Activated CD4-positive, alpha-beta T cell treated with anti-CD3 and anti-CD28 coated beads for 4 hours (primary cell): ENCODE measurements around the gene LONP1.
"Not testable (repeated sequence)": the region's sequence is repeated elsewhere in the genome, so short reads cannot be mapped to it uniquely, and the experiment has no call there.

Source experiments
- DNase-seq, 2 donors: peaks; one replicate each; pipeline ENCODE4 v3.0.0-alpha.2; 2020

LONP1 gene

DNA sequence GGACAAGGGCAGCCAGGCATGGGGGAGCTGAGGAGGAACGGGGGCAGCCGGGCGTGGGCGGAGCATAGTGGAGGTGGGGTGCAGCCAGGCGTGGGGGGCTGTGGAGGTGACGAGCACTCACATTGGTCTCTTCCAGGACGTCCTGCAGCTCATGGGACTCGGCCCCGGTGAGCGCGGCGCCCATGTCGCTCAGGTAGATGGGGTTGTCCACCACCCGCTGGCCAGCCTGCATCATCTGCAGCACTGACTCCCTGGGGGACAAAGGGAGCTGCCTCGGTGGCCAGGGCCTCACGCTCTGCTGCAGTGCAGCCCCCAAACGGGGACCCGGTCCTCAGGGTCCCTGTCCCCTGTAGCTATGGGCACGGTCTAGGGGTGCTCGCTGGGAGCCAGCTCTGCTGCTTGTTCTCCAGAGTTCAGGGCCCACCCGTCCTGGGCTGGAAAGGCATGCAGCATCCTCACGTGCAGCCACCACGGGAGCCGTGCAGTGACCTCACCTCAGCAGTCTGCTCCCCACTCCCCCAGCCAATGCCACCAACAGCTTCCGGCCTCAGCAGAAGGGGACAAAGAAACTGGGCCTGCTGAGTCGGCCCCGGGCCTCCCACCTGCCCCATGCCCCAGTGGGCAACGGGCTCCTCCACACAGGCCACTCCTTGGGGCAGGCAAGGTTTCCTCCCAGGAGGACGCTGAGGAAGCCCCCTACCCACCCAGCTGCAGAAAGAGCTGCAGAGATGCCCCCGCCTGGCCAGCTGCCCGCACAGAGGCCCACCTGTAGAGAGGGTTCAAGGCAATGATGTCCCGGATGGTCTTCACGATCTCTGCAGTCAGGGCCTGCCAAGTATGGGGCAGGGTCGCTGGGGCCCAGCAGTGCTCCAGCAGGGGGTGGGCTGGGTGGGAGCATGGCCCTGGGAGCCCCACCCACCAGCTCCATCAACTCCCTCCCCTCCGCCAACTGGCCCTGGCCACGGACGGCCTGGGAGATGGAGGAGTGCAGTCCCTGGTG is 12.1 kb downstream of the LONP1 start:
- DNase-seq, result no peak

DNA sequence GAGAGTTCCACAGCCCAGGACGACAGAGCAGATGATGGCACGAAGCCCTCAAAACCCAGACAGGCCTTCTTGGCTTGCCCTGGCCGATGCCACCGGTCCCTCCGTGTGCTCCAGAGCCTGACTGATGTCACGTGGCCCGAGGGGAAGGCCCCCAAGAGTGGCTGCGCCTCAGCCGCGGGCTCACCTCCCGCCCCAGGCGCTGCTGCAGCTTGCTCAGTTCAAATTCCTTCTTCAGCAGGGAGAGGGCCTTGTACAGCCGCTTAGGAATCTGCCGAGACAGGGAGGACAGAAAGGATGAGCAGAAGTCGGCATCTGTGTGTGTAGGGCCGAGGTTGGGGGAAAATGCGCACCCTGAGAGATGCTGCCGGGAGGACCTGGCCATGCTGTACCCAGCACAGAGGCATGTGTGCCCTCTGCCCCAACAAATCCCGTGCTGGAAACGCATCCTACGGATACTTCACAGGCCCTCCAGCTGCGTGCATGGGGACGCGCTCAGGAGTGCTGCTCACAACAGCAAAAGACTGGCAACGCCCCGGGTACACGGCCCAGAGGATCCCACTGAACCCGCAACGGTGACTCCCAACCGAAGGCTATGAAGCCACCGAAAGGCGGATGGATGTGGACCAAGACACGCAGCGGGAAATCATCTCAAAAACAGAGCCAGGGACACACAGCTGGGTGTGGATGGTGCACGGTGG is 12.9 kb downstream of the LONP1 start:
- no peak for DNase-seq

DNA sequence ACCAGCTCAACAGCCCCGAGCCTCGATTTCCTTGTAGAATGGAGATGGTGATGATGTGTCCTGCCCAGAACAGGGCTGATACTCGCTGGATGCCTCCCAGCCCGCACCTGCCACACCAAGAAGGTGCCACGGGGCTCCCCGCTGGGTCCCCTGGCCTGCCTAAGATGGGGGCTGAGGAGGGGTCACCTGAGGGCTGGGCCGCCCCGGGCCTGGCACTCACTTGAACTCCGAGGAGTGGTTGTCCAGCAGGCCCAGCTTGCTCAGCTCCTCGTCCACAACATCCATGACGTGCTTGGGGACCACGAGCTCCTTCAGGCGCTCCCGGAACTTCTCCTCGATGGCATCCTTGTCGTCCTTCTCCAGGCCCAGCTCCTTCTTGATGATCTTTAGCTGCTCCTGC is 14.4 kb downstream of the LONP1 start:
- no peak for DNase-seq

DNA sequence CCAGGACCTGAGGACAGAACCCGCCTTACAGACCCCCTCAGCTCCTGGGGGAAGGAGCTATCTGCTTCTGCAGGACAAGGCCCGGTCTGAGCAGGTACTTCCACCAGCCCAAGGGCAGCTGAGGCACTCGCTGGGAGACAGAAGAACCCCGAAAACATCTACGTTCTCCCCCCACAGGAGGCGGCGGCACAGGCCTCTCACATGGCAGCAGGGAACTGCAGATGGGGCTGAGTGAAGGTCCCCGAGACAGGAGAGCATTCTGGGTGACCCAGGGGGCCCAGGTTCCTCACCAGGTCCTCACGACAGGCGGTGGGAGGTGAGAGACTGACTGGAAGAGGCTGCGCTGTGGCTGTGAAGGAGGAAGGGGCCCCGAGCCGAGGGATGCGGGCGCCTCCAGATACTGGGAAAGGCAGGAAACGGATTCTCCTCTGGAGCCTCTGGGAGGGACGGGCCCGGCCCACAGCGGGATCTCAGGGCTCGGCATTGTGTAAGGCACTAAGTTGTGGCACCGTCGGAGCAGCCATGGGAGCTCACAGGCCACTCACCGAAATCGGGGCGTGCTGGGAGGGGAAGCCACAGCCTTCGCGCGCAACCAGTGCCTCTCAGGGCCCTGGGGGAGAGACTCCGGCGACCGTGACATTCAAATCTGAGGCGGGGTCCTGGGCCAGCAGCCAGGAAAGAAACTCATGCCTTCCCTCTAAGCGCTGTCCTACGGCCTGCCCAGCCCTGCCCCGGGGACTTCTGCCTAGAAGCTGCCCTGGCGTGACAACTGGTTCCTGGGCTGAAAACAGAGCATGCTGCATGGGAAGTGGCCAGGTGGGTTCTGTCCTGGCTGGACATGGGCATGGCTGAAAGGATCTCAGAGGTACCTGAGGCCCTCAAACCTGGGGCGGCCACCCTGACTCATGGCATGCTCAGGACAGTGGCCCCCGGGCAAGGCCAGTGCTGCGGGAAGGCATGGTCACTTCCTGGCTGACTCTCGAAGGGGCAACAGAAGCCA is 15.8 kb downstream of the LONP1 start:
- no peak for DNase-seq

DNA sequence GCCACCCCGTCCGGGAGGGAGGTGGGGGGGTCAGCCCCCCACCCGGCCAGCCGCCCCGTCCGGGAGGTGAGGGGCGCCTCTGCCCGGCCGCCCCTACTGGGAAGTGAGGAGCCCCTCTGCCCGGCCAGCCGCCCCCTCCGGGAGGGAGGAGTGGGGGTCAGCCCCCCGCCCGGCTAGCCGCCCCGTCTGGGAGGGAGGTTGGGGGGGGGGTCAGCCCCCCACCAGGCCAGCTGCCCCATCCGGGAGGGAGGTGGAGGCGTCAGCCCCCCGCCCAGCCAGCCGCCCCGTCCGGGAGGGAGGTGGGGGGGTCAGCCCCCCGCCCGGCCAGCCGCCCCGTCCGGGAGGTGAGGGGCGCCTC is 17.9 kb downstream of the LONP1 start:
- DNase-seq, result not testable (repeated sequence)

DNA sequence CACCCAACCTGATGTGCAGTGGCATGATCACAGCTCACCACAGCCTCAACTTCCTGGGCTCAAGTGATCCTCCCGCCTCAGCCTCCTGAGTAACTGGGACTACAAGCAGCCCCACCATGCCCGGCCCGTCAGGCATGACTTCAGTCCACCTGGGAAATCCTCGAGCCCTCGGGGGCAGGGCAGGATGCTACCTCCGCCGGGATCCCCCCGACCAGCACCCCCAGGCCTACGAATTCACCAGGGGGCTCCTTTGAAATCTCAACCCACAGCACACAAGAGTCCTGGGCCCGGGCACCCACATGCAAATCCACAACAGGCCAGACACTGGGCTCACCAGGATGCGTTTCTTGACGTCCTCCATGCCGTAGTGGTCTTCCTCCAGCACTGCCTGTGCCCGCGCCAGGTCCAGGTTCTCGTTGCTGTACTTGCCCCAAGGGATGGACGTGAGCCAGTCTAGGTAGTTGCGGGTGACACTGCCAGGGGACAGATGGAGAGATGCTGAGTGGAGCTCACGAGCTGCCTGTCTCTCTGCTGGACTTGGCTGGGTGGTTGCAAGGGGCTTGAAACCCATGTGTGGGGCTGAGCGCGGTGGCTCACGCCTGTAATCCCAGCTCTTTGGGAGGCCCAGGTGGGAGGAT is 19.4 kb downstream of the LONP1 start:
- DNase-seq, result no peak

DNA sequence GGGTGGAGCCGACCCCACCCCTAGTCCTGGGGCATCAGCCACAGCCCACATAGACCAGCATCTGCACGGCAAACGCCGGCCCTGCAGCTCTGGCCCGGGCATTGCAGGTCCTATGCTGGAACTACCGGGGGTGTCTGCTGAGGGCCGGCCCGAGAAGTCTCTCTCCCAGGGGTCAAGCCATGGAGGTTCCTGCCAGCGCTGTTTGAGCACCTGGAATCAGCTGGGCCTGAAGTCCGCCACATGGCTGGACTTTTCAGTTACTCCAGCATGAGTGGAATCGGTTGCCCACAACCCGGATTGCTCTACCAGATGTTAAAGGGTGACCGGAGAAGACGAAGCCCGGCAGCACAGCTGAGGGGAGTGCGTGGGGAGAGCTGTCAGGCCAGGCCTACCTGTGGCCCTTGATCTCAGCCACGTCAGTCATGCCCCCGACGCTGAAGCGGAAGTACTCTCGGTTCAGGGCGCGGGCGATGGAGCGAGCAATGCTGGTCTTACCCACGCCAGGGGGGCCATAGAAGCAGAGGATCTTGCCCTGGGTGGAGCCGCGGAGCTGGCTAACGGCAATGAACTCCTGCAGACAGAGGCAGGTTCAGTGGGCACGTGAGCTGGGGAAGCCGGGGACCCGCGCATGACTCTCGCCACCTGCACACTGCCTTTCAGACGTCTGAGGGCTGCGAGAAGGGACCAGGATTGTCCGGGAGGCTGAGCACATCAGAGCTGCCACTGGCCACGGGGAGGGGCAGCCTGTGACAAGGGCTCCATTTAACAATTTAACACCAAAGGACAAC is 21.1 kb downstream of the LONP1 start:
- no peak for DNase-seq

DNA sequence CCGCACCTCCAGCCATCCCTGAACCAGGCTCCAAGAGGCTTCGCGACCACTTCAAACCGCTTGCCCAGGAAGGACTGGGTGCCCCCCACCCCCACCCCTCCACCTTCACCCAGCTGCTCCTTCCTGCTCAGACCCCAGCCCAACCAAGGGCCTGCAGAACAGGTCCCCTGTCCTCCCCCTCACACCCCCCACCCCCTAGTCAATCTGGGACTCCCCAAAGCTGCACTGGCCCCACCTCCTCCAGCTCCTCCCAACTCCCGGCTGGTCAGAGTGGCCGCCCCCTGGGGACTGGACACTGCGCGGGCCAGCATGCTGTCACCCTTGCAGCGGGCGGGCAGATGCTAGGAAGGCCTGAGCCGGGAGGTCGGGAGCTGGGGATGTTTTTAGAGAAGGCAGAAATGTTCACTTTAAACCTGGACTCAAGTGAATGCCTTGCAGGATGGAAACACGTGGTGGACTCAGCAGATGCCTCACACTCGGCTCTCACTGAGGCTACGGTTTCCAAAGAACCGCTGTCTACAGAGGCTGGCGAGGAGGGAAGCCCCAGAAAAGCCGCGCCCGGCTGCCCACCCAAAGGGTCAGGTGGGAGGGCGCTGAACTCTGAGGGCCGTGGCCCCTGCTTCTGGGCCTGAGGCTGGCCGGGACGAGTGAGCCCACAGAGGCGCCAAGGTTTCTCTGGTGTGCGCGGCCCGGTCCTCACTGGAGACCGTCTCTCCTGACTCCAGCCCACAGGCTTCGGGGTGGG is 21.9 kb downstream of the LONP1 start:
- no peak for DNase-seq

DNA sequence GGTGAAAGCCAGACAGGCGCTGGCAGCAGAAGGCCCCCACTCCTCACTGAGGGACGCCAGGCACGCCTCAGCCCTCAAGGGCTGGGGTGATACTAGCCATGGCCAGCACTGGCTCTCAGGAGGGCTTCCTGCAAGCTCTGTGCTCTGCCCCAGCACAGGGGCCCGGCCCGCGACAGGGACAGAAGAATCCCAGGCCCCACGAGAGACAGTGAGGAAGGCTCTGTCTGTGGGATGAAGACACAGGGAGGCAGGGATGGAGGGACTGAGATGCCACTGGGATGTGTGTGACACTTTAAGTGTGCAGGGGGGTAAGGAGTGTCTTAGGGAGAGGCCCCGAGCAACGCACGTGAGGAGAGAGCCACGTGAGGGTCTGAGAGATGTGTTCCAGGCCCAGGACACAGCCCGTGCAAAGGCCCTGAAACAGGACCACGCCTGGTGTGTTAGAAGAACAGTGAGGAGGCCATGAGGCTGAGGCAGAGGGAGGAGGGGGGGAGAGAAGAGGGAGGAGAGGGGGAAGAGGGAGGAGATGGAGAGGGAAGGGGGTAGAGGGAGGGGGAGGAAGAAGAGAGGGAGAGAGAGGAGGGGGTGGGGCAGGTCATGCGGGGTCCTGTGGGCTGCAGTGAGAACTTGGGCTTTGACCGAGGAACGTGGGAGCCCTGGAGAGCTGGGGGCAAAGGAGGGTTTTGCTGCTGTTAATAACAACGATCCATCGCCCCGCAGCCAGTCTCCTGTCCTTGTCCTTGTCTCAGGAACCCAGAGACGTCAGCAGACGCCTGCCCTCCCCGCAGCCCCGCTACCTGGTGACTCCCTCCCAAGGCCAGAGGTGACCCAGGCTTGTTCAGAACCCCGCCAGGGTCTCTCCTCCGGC is 22.7 kb downstream of the LONP1 start:
- DNase-seq, result no peak

DNA sequence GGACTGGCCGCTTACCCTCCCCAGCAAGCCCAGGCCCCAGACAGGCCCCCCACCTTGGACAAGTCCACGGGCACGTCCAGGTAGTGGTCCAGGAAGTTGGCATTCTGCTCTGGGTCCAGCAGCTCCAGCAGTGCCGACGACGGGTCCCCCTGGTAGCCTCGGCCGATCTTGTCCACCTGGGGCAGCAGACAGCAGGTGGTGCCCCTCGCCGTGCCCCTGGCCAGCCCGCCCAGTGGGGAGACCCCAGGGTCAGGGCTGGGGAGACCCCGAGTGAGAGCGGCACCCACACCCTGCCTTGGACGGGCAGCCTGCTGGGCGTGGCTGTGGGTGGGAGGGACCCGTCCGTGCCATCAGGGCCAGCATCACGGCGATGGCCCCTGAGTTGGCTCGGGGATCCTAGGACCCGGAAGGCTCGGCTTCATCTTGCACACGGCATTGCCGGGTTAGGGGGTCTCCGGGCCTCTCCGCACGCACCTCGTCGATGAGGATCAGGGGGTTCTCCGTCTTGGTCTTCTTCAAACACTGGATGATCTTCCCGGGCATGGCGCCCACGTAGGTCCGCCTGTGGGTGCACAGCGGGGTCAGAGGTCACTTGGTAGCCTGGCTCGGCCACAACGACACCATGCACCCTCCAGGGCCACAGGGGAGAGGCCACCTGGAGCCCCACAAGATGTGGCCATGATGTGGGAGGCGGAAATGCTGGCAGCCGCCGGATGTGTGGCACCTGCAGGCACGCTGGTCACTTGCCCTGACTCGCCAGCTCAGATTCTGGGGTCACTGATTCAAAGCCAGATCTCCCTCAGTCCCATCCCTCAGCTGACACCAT is 23.5 kb downstream of the LONP1 start:
- no peak for DNase-seq

DNA sequence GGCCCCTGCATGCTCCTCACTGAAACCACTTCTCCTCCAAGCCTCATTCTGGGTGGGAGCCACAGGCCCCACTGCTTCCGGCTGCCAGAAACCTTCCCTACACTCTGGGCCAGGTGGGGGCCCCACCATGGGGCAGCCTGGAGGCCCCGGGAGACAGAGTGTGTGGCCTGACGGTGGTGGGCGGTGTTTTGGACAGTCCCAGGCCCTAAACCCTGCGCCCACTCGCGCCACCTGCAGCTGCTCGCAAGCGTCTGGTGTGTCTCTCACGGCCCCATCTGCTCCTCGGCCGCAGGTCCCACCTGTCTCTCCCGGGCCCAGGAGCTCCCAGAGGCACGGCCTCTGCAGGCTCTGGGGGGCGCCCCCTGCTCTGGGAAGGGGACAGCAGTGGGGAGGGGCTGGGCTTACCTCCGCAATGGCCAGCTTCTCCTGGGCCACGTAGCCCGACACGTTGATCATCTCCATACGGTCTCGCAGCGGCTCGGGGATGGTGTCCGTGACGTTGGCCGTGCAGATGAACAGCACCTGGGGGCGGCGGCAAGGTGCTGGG is 24.2 kb downstream of the LONP1 start:
- no peak for DNase-seq

DNA sequence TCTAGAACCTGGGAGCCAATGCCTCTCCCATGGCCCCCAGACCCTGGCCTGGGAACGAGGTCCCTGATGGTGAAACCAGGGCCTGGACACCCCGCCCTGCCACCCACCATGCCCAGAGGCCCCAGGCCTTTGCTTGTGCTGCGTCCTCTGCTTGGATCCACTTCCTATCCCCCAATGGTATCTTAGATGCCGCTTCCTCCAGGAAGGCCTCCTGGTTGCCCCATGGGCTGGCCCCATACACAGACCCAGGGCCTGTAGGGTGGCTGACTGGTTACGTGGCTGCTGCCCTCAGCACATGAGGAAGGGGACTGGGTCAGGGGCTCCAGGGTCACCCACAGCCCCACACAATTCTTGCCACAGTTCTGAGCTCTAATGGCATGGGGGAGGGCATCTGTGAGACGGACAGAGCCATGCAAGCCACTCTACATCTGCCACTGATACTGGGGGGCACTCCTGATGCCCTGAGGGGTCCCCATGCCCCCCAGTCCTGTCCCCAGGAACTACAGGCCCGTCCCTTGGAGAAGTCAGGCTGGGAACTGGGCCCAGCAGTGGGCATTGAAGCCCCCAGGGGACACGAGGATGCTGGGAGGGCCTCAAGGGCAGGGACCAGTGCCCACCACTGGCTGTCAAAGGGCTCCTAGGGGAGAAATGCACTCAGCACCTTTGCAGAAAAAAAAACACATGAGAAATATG is 24.8 kb downstream of the LONP1 start:
- DNase-seq, result no peak

DNA sequence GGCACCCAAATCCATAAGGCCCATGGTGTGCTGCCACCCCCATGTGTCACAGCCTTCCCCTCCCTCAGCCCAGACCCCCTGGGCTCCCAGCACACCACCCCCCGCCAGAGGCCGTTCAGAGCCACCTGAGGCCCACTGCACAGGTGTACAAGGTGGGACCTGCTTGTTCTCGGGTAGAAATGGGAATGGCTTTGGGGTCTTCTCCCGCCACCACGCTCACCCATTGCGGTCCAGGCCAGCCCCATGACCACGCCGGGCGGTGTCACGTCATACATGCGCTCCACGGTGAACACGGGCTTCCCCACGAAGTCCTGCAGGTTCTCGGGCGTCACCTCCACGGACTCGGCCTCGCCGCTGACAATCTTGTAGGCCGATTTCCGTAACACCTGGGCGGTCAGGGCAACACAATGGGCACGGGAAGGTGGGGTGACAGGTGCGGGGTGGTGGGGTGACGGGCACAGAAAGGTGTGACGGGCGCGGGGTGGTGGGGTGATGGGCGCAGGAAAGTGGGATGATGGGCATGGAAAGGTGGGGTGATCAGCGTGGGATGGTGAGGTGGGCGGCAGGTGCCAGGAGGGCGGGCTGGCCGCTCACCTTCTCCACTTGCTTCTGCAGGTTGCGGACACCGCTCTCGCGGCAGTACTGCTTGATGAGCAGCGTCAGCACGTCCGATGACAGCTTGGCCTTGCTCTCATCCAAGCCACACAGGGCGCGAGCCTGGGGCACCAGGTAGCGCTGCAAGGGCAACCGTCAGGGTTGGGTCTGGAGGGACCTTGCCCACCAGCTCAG is 25.6 kb downstream of the LONP1 start:
- no peak for DNase-seq

DNA sequence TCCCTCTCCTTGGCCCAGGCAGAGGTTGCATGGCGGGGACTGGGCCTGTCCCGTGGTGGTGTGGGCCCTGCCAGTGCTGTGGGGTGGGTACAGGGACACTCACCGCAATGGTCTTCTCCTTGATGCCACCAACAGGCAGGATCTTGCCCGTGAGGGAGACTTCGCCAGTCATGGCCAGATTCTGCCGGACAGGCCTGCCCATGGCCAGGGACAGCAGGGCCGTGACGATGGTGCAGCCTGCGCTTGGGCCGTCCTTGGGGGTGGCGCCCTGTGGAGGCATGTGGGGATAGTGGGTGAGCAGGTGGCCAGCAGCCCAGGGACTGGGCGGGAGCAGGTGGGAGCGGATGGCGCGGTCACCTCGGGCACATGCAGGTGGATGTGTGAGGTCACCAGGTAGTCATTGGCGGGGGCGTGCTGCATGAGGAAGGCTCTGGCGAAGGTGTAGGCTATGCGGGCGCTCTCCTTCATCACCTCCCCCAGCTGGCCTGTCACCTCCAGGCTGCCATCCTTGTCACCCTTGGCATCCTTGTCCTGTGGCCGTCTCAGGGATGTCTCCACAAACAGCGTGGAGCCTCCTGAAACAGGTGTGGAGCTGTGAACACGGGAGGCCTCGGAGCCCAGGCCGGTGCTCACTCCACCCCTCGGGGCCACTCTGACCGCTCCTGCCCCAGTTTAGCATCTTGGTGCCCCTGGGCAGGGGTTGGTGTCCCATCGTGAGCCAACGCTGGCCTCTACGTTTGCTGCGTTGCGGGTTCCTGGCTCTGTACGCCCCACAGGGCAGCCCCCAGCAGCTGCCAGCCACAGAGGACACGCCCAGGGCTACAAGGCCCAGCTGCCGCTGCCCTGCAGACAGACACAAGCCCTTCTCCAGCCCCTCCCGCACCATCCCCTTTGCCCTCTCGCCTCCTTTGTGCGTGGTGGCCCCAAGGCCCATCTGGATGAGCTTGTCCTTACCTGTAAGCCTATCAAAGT is 26.5 kb downstream of the LONP1 start:
- no peak for DNase-seq

DNA sequence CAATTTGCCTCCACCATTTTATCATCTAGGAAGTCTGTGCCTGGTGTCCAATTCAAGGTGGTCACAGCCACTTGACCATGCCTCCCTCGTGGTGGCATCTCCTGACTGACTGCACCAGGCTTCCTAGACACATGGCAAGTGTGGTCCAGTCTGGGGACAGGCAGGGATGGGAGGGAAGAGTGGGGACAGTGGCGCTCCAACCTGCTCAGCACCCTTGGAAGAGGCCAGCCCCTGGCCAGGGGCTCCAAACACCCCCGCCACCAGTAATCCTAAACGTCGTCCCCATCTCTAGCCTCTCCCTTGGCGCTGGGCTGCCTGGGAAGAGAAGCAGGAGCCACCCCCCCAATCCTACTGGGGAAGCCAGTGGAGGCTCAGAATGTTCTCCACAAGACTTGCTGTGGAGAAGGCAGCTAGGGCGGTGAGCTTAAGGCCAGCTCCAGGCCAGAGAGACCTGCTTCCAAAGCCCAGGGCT is 27.2 kb downstream of the LONP1 start:
- no peak for DNase-seq
